ENCODE results near the gene COL1A2. TPM values are rescaled to one million over a fixed set of nuclear protein-coding genes. Genes with fewer than 3 reads are reported as not detected.
A peak's percentile ranks its signal among the peaks of the same experiment; 100 is the strongest.

COL1A2 gene
- total RNA-seq, 1 experiment from 2014 or later, result 81.2 TPM

GRCh38 chr7:94395141-94396036, 694 bp downstream of the COL1A2 start:
- peak overlapping the region; percentile 87 for H3K4me3 Mint-ChIP-seq
- peaks cover 7% of the 10 kb centered on the region for H3K27me3 Mint-ChIP-seq (ENCODE audit: low read depth)
- no peaks in the 10 kb centered on the region for H3K9me3 Mint-ChIP-seq
- DNase-seq (ENCODE audit: low spot score) (peak; percentile 36), ATAC-seq (peak; percentile 53)
- ChIA-PET POLR2A (interaction anchor here (0.7 to 2.8 kb wide), 6 partner anchors 11 to 106 kb away, joined by 3 to 15 read pairs (median 4); no protein-coding TSS in a partner anchor), CTCF (interaction anchor here (0.5 to 6.2 kb wide), 34 partner anchors 10 to 1164 kb away, joined by 3 to 380 read pairs (median 4); partner anchors contain the start of gene GNG11)
- TF ChIP-seq ZSCAN18 (CRISPR knock-in tag; IDR thresholded peaks at IDR 0.05) (no peak), USF1 (CRISPR knock-in tag; IDR thresholded peaks at IDR 0.05) (no peak), CTCF (IDR thresholded peaks at IDR 0.05) (peak; percentile 86), CDX4 (CRISPR knock-in tag; IDR thresholded peaks at IDR 0.05; ENCODE audit: borderline replicate concordance) (0 out of 2 replicates have a peak, but pooled peaks have one; percentile 17)
- peak overlapping the region; percentile 78 for H3K27ac Mint-ChIP-seq
- H3K4me1 Mint-ChIP-seq, result peaks cover 43% of the 10 kb centered on the region
- H3K36me3 Mint-ChIP-seq, result peaks cover 7% of the 10 kb centered on the region

GRCh38 chr7:94396037-94396431, 1.3 kb downstream of the COL1A2 start:
- no peak for DNase-seq (ENCODE audit: low spot score)
- Mint-ChIP-seq H3K4me1 (peaks cover 43% of the 10 kb centered on the region), H3K36me3 (peaks cover 13% of the 10 kb centered on the region), H3K9me3 (no peaks in the 10 kb centered on the region), H3K27ac (no peak overlapping the region), H3K27me3 (ENCODE audit: low read depth) (peaks cover 7% of the 10 kb centered on the region), H3K4me3 (peak overlapping the region; percentile 87)
- ChIA-PET POLR2A (interaction anchor here (0.7 to 2.8 kb wide), 3 partner anchors 21 to 107 kb away, joined by 4 to 15 read pairs (median 7); no protein-coding TSS in a partner anchor), CTCF (interaction anchor here (0.5 to 6.2 kb wide), 25 partner anchors 11 to 681 kb away, joined by 3 to 380 read pairs (median 4); no protein-coding TSS in a partner anchor)
- no peak for ATAC-seq
- TF ChIP-seq ZNF416 (CRISPR knock-in tag; IDR thresholded peaks at IDR 0.05) (no peak), ZBTB21 (CRISPR knock-in tag; IDR thresholded peaks at IDR 0.05; ENCODE audit: borderline replicate concordance) (no peak), MLX (CRISPR knock-in tag; IDR thresholded peaks at IDR 0.05) (no peak), KAT7 (CRISPR knock-in tag; IDR thresholded peaks at IDR 0.05; ENCODE audit: borderline replicate concordance) (no peak), ZNF512 (CRISPR knock-in tag; IDR thresholded peaks at IDR 0.05; ENCODE audit: borderline replicate concordance) (no peak), ZNF138 (CRISPR knock-in tag; conservative IDR thresholded peaks at IDR 0.05) (no peak), ZNF219 (CRISPR knock-in tag; IDR thresholded peaks at IDR 0.05; ENCODE audit: borderline replicate concordance) (no peak), PREB (CRISPR knock-in tag; IDR thresholded peaks at IDR 0.05; ENCODE audit: borderline replicate concordance) (no peak), AFF4 (CRISPR knock-in tag; IDR thresholded peaks at IDR 0.05; ENCODE audit: borderline replicate concordance) (no peak), ZNF532 (CRISPR knock-in tag; IDR thresholded peaks at IDR 0.05; ENCODE audit: borderline replicate concordance) (no peak)

Measured in WTC11 (cell line).